Retinal pigment epithelial cell (primary cell): ENCODE measurements around the gene NIP7.
"Not testable (repeated sequence)": the region's sequence is repeated elsewhere in the genome, so short reads cannot be mapped to it uniquely, and the experiment has no call there.

ENCODE experiments used
- DNase-seq: peaks from one replicate; pipeline ENCODE4 v3.0.0-alpha.2; 2010; ENCODE audit warnings: low read depth
- H3K4me3 ChIP-seq: 2 replicates; pipeline ENCODE4 v1.5.1; 2011; ENCODE audit warnings: mild to moderate bottlenecking, low read length, control low read depth, moderate library complexity
- TF ChIP-seq, protein P1 (sequence below): conservative IDR thresholded peaks from 2 replicates; pipeline ENCODE4 v1.5.1; 2011; ENCODE audit warnings: low read depth, low read length, control low read depth, inconsistent platforms

The NIP7 gene

DNA sequence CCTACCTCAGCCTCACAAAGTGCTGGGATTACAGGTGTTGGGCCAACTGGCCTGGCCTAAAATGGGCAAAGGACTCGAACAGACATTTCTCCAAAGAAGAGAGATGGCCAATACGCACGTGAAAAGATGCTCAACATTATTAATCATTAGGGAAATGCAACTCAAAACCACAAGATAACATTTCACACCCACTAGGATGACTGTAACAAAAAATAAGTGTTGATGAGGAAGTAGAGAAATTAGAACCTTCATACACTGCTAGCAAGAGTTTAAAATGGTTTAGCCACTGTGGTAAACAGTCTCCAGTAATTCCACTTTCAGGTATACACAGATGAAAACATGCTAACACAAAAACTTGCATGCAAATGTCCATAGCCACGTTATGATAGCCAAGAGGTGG lies 6.4 kb downstream of the NIP7 start:
- TF ChIP-seq, protein P1, sequence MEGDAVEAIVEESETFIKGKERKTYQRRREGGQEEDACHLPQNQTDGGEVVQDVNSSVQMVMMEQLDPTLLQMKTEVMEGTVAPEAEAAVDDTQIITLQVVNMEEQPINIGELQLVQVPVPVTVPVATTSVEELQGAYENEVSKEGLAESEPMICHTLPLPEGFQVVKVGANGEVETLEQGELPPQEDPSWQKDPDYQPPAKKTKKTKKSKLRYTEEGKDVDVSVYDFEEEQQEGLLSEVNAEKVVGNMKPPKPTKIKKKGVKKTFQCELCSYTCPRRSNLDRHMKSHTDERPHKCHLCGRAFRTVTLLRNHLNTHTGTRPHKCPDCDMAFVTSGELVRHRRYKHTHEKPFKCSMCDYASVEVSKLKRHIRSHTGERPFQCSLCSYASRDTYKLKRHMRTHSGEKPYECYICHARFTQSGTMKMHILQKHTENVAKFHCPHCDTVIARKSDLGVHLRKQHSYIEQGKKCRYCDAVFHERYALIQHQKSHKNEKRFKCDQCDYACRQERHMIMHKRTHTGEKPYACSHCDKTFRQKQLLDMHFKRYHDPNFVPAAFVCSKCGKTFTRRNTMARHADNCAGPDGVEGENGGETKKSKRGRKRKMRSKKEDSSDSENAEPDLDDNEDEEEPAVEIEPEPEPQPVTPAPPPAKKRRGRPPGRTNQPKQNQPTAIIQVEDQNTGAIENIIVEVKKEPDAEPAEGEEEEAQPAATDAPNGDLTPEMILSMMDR, result no peak
- DNase-seq, result no peak
- no peak overlapping the region for H3K4me3 ChIP-seq

DNA sequence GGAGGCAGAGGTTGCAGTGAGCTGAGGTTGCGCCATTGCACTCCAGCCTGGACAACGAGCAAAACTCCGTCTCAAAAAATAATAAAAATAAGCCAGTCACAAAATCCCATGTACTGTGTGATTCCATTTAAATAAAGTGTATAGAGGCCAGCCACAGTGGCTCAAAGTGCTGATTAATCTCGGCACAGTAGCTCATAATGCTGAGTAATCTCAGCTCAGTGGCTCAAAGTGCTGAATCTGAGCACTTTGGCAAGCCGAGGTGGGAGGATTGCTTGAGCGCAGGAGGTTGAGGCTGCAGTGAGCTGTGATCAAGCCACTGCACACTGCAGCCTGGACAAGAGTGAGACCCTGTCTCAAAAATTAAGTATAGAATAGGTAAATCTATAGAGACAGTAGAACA lies 7.1 kb downstream of the NIP7 start:
- H3K4me3 ChIP-seq, result no peak overlapping the region
- no peak for DNase-seq
- TF ChIP-seq, protein P1, result no peak

DNA sequence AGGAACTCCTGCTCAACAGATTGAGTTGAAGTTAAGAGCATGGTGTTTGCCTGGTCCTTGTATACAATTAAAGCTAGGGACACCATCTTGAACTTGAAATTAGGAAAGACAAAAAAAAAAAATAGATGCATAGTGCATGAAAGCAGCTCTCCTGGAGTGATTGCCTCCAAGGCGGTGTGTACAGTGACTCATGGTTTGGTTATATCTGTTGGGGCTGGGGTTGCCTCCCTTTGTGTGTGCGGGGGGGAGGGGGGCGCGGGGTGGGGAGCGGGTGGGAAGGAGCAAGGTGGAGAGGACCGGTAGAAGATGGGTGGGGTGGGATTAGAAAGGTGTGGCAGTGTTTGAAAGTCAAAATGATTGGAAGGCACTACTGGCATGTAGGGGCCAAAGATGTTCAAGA lies 8.7 kb downstream of the NIP7 start:
- TF ChIP-seq, protein P1, result no peak
- DNase-seq, result no peak
- no peak overlapping the region for H3K4me3 ChIP-seq

DNA sequence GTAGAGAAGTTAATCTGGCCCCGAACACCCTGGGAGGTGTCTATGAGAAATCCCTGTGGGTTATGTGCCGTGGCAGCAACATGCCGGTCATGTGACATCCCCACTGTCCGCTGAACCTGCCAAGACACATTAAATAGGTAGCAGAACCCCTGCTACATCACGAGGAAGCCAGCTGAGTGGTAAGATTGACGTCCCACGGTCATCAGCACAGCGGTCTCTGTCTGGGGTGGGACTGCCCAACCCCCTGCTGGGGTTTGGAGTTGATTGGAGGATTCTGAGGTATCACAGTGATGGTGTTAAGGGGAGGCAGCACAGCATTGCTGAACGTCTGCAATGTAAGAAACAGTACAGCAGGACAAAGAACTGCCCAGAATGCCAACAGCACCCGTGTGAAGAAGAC lies 10.0 kb downstream of the NIP7 start:
- TF ChIP-seq, protein P1, result no peak
- H3K4me3 ChIP-seq, result no peak overlapping the region
- DNase-seq, result no peak

DNA sequence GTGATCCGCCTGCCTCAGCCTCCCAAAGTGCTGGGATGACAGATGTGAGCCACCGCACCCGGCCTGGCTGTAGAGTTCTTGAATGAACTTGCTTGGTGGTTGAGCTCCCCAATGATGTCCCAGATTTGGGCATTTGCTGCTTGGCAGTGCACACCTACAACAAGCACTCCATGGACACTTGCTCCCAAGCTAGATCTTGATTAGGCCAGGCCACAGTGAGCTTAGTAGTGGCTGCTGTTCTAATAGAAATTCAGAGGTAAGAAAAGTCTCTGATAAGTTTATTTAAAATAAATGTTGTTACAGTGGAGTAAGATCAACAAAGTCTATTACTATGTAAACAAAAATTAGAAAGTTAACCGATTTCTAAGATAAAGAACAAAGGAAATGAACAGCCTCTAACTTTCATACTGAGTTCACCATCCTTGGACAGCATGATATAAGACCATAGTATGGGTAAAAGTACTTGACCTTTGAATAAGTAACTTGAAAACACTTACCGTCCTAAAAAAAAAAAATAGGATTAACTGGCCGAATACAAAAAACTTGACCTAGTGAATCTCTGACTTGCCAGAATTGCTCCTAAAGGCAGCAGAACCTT lies 11.1 kb downstream of the NIP7 start:
- no peak for DNase-seq
- no peak overlapping the region for H3K4me3 ChIP-seq
- TF ChIP-seq, protein P1, result no peak

DNA sequence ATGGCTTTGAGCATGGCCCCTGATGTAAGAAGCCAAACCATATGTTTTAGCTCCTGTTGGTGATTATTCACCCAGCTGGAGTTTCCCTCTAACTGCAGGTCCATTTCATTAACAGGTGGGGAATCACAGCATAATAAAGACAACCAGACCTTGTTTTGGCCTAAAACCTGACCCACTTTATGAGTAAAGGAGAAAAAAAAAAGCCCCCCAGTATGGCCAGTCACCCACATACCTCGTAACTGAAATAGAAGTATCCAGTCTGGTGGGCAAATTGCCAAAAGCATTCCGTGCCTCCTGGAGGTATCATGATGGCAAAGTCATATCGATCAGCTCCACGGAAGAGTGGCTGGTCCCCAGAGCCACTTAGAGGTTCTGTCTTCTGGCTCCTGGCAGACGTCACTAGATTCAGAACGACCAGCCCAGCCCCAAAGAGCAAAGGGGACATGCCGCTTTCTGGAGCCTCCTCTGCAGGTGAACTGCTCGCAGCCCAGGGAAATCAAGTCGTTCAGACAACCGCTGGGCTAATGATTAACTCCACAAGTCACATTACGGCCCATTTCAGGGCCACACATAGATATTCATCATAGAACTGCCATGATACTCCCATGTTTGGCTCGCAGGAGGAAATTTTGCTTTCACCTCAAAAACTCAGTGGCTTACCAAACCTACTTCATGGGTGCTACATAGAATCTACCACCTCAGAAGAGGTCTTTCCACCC lies 11.9 kb downstream of the NIP7 start, which contains the start of gene TMED6:
Gene TMED6, minus strand, starts transcription at position 478 of the 719 bp plus-strand sequence. Its CDS starts 33 bp downstream, at position 445.
- no peak within 1 kb of the TSS for H3K4me3 ChIP-seq
- no peak for DNase-seq
- TF ChIP-seq, protein P1, result no peak

DNA sequence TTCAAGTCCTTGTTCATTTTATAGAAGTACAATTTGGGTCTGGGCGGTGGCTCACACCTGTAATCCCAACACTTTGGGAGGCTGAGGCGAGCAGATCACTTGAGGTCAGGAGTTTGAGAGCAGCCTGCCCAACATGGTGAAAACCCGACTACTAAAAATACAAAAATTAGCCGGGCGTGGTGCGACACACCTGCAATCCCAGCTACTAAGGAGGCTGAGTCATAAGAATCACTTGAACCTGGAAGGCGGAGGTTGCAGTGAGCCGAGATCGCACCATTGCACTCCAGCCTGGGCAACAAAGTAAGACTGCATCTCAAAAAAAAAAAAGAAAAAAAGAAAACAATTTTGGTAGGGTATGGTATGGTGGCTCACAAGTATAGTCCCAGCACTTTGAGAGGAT lies 20.5 kb downstream of the NIP7 start:
- not testable (repeated sequence) for DNase-seq, H3K4me3 ChIP-seq
